RWPE1 (cell line): Measurements from ENCODE around the gene DAPK1.
"Not testable (repeated sequence)": the region's sequence is repeated elsewhere in the genome, so short reads cannot be mapped to it uniquely, and the experiment has no call there.

ENCODE experiments used
- CTCF ChIA-PET: fragments of 350-600 bp; sonication (Branson Sonifier 250); formaldehyde crosslinking; extraction: SDS; loops from one replicate; lab custom pipeline; 2021; lab: Yijun Ruan, JAX
- POLR2A ChIA-PET: fragments of 400-600 bp; formaldehyde crosslinking; extraction: SDS; loops from one replicate; lab custom pipeline; 2020; ENCODE audit warnings: antibody characterized with exemption; ENCODE audit not compliant: low non-redundant PET; lab: Yijun Ruan, JAX
- DNase-seq: peaks from one replicate; pipeline ENCODE4 v3.0.0; 2012; ENCODE audit warnings: low spot score
- H3K27ac ChIP-seq: fragments of 450-650 bp; 2 replicates; pipeline ENCODE4 v1.5.1; 2017
- CTCF ChIP-seq: fragments of 450-650 bp; conservative IDR thresholded peaks from 2 replicates; pipeline ENCODE4 v1.5.1; 2017; ENCODE audit warnings: low read depth, mild to moderate bottlenecking

Gene DAPK1

GRCh38 chr9:87542141-87542540, 44.5 kb downstream of the DAPK1 start:
- H3K27ac ChIP-seq: no peak overlapping the region
- POLR2A ChIA-PET: no interaction called here
- no peak for TF ChIP-seq CTCF
- DNase-seq: no peak
- CTCF ChIA-PET: no interaction called here

- CTCF ChIA-PET: no interaction called here
- POLR2A ChIA-PET: no interaction called here
- no peak for TF ChIP-seq CTCF
- no peak for DNase-seq
- no peak overlapping the region for H3K27ac ChIP-seq
Observed at GRCh38 chr9:87543251-87543650, 45.6 kb downstream of the DAPK1 start.

GRCh38 chr9:87545858-87546257, 48.2 kb downstream of the DAPK1 start:
- CTCF ChIA-PET: interaction anchor here (0.6 kb wide), 1 partner anchor 110 kb away, joined by 3 read pairs; no protein-coding TSS in a partner anchor
- DNase-seq: no peak
- POLR2A ChIA-PET: no interaction called here
- no peak for TF ChIP-seq CTCF
- no peak overlapping the region for H3K27ac ChIP-seq

- H3K27ac ChIP-seq: no peak overlapping the region
- CTCF ChIA-PET: interaction anchor here (0.5 to 0.6 kb wide), 2 partner anchors 1132 to 1871 kb away, joined by 3 to 4 read pairs; no protein-coding TSS in a partner anchor
Observed at GRCh38 chr9:87546704-87547103, 49.0 kb downstream of the DAPK1 start.

GRCh38 chr9:87547671-87548081, 50.0 kb downstream of the DAPK1 start:
- ChIA-PET POLR2A (no interaction called here), CTCF (no interaction called here)
- no peak overlapping the region for H3K27ac ChIP-seq
- no peak for TF ChIP-seq CTCF
- DNase-seq: peak; percentile 14

More at GRCh38 chr9:87546704-87547103, 49.0 kb downstream of the DAPK1 start:
- DNase-seq: no peak
- POLR2A ChIA-PET: no interaction called here
- no peak for TF ChIP-seq CTCF

GRCh38 chr9:87548159-87548558, 50.5 kb downstream of the DAPK1 start:
- no peak overlapping the region for H3K27ac ChIP-seq
- no peak for DNase-seq
- no peak for TF ChIP-seq CTCF
- ChIA-PET CTCF (no interaction called here), POLR2A (no interaction called here)

GRCh38 chr9:87549088-87549487, 51.4 kb downstream of the DAPK1 start:
- DNase-seq, H3K27ac ChIP-seq, POLR2A ChIA-PET, CTCF ChIA-PET: not testable (repeated sequence)
